Nucleus accumbens (tissue), 56 donors: ENCODE measurements around the gene IQGAP1.
"Not testable (repeated sequence)": the region's sequence is repeated elsewhere in the genome, so short reads cannot be mapped to it uniquely, and the experiment has no call there.

Experiments used
- DNase-seq, 56 donors: peaks; one replicate each; lab custom pipeline; 2025; lab: John Stamatoyannopoulos, UW

Gene IQGAP1

DNA sequence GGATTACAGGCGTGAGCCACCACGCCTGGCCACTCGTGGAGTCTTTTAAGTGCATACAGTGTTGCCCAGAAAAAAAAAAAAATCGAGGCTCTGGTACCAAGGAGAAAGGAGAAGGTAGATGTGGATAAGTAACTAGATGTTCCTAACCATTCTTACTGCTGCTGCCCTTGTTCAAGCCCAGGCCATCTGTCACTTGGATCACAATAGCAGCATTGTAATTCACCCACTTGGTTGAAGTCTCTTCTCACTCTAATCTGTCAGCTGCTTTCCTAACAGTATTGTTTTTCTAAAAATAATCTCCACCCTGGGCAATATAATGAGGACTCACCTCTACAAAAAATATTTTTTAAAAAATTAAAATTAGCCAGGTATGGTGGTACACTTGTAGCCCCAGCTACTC, 83.7 kb downstream of the IQGAP1 start:
- peak in 33 of 56 donors; percentile 9 to 69 (median 35) for DNase-seq

DNA sequence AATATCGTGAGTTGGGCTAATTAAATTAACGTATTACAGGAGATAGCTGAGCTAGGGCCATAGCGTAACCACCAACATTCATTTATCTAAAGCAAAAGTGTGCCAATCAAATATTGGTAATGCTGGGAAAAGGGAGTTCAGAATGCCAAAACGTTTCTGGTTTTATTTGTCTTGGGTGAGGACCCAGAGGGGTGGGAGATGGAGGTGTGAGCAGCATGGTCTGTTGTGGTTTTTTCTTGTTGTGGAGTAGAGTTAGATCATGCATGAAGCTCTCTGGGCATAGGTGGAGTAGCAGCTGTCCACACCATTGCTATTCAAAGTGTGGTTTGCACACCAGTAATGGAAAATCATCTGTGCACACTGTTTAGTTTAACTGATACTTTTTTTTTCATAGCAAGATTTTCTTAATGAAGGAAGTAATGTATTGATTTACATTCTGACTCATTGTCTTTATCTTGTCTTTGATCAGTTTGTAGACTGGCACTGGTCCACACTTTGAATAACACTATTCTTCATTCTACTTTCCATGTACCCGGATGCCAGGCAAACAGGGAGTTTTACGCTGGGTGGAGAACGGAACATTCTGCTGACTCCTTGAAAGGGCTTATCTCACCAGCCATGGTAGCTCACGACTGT, 90.9 kb downstream of the IQGAP1 start:
- no peak for DNase-seq

DNA sequence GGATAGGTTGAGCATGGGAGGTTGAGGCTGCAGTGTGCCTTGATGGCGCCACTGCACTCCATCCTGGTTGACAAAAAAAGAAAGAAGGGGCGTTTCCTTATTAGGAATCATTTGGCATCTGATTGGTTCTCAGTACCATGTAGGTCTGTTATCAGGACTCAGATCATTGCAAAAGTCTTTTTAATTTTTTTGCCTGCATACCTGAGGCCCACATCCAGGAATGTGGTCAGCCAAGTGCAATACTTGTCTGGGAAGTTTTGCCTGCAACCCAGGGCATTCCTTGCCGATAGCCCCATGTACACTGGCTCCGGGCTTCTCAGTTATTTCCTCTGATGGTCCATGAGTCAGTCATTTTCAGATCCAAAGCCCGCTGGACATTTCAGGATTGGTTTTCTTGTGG, 91.6 kb downstream of the IQGAP1 start:
- no peak for DNase-seq

DNA sequence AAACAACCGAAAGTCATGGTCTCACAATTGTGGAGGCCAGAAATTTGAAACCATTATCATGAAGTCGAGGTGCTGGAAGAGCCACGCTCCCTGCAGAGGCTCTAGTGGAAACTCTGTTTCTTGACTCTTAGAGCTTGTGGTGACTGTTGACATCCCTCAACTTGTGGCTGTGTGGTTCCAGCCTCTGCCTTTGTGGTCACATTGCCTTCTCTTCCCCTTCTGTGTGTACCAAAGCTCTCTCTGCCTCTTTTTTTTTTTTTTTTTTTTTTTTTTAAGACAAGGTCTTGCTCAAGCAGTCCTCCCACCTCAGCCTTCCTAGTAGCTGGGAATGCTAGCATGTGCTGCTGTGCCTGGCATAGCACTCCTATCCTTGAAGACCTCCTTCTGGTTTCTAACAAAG, 93.0 kb downstream of the IQGAP1 start:
- no peak for DNase-seq

DNA sequence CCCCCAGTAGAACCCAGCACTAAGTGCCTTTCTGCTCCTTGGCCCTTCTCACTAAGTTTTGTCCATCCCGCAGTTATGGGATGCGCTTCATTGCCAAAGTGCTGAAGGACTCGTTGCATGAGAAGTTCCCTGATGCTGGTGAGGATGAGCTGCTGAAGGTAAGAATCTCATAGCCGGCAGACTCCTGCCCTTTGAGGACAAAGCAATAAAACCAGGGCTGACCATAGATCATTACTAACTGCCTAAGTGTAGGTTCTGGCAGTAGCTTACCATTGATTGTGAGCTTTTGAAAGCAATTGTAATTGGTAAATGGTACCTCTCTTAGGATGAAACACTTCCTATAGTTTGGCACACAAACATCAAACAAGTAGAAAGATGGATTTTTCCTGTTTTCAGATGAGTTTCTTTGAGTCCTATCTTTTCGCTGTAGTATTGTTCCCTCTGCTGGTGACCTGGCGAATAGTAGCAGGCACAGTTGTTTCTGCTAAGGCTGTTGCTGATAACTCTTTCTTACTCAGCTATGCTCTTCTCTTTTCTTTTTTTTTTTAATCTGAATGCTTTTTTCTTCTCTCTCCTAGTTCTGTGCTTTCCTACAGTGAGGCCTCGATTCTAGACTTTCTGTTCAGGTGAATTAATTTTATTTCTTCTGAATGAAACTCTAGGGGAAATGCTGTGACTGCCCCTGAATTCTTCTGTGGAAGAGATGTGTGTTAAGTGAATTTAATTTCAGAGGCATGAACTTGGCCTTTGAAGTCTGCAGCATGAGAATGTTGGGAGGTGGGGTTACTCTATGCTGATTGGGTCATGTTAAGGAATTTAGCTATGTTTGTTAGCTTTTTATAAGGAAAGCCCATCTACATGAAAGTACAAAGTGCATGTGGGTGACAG, 94.3 kb downstream of the IQGAP1 start:
- peak in 43 of 56 donors; percentile 2 to 79 (median 38) for DNase-seq

DNA sequence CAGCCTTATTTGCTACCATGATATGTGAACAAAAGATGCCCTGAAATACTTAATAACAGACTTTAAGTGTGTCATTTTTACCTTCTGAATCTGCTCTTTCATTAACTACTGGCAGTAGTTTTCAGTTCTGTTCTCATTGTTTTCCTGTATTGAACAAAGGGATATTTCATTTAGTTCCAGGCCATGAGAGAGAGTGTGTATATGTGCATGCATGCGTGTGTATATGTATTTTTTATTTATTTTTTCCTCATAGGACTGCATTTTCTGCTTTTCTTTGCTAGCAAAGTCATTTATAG, 94.9 kb downstream of the IQGAP1 start:
- no peak for DNase-seq

DNA sequence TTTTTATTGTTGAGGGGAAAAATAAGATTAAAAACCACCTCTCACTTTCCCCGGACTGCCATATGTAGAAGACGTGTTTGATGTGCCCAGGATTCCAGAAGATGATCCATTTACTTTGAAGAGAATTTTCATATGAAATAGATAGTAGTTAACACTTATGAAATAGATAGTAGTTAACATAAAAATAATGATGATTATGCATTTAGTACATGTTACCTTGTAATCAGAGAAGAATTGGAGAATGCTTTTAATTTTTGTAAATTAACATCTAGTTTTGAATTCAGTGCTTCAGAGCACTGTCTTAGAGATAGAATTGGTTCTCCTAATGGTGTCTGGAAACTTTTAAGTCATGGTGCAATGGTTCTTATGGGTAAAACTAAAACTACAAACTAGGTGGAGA, 95.6 kb downstream of the IQGAP1 start:
- DNase-seq, result no peak

DNA sequence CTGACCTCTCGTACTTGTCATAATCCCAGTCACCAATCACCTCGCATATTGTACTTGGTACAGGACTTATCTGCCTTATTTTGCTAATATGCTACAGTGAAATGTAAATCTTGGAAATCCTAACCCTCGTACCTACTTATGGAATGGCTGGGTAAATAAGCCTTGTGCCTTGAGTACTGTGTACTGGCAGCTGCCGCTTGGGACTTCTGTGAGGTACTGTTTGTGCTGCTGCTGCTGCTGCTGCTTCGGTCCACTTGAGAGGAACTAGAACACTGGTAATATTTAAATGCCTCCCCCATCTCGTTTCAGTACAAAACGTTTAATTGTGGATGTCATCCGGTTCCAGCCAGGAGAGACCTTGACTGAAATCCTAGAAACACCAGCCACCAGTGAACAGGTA, 99.1 kb downstream of the IQGAP1 start:
- DNase-seq, result no peak

DNA sequence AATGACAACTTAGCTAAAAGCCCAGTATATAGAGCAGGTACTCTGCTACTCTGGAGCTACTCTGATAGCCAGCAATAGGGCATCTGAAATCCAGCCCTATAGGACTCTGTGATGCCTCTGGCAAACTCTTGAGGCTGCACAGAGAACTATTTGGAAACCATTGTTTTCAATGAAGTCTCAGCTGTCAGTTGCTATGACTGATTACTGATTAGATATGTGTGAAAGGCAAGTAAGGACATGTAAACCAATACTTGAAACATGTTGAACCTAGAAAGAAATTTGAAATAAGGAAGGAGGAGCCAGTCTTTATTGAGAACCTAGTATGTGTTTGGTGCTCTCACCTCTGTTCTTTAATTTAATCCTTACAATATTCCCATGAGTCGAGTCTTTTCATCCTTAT, 101.5 kb downstream of the IQGAP1 start:
- no peak for DNase-seq

DNA sequence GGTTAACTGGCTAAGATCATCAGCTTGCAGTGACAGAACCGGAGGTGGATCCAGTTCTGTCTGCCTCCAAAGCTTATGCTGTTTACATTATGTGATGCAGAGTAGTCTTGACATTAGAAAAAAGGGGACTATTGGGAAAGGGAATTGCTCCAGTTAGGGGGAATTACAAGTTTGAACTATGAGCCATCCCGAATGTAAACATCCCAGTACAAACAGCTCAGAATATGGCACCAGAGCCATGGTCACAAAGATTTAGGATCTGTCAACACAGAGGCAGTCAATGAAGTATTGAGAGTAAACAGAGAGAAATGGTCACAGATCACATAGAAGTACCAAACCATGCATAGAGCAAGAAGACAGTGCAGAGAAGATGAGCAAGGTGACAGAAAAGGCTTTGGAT, 101.9 kb downstream of the IQGAP1 start:
- no peak for DNase-seq

DNA sequence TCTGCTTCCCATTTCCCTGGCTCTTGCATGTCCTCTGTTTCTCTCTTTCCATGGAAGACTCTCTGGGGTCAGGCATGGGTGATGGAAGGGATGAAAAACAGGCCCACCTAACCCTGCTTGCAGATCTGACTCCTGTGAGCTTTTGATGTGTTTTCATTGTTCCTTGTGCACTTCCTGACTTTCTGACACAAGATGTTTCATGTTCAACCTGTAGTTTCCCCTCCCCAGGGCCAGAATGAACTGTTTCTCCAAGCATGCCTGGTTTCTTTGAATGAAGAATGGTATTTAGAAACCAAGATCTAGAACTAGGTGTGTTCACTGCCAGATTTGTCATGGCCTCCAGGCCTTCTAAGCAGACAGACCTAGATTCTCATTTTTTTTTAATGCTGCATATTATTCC, 105.6 kb downstream of the IQGAP1 start:
- no peak for DNase-seq

DNA sequence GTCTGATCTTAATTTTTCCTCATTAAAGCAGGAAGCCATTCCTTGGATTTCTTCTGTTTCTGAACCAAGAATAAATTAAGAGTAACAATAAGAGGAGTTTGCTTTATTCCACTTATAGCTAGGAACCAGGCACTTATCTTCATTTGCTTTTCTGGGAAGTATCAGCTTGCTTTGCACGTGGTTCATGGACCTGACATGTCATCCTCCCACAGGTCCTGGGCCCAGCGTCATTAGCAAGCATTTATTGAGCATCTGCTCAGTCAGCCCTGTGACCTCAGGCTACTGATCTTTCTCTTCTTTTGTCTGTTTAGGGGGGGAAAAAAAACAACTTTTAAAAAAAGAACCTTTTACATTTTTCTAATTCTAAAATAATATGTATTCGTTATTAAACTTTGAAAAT, 107.0 kb downstream of the IQGAP1 start:
- no peak for DNase-seq

DNA sequence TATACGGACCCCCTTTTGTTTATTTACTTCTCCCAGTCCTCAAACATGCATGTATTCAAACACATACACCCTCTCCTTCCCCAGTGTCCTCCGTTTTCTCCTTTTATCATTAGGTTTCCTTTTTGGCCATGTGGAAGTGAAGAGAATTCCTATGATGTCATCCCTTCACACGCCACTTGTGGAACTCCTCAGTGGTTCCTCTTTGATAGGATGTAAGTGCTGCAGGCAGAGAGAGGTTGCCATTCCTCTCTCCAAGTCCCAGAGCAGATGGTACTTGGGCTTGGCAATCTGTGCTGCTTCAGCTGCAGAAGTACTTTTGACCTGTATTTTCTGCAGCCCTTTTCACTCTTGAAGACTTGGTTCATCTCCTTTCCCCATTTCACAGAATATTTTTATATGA, 108.7 kb downstream of the IQGAP1 start:
- no peak for DNase-seq

DNA sequence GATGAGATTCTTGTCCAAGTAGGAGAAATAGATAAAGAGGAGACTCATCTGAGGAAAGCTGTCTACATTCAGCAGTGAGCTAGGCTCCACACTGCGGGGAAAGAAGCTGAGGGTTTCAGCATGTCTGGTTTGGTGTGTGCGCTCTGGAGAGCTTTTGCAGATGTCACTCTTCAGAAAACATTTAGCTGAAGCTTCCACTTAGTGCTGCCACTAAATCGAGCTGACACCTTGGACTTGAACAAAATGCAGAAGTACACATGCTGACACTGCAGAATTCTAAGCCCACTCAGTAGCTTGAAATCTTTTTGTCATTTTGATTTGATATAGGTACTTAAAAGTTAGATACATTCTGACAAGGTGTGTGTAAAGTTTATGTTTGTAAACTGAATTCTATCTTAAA, 109.3 kb downstream of the IQGAP1 start:
- no peak for DNase-seq

DNA sequence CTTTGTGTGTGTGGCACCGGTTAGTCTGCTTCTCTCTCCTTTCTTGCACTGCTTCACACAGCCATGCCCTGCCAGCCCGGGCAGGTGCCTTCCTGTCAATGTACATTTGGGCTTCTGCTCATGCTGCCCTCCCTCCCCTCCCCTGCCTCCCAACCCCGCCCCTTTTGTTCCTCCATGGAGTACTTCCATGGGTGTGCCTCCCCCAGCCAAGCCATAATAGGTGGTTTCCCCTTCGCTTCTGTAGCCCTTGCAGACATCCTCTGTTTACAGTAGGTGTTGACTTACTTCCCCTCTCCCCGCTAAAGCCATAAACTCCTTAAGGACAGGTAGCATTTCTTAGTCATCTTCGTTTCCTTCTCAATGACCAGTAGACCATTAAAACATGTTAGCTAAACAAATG, 109.9 kb downstream of the IQGAP1 start:
- no peak for DNase-seq

DNA sequence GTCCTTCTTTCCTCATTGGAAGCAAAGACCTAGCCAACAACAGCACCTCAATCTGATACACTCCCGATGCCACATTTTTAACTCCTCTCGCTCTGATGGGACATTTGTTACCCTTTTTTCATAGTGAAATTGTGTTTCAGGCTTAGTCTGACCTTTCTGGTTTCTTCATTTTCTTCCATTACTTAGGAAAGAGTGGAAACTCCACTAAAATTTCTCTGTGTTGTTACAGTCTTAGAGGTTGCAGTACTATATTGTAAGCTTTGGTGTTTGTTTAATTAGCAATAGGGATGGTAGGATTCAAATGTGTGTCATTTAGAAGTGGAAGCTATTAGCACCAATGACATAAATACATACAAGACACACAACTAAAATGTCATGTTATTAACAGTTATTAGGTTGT, 112.1 kb downstream of the IQGAP1 start:
- DNase-seq, result no peak

DNA sequence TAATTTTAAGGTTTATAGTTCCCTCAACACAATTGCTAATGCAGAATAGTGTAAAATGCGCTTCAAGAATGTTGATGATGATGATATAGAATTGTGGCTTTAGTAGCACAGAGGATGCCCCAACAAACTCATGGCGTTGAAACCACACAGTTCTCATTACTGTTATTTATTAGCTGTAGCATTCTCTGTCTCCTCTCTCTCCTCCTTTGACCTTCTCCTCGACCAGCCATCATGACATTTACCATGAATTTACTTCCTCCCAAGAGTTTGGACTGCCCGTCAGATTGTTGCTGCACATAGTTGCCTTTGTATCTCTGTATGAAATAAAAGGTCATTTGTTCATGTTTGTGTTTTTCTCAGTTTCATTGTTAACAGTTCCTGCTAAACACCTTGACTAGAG, 113.9 kb downstream of the IQGAP1 start:
- DNase-seq, result no peak

DNA sequence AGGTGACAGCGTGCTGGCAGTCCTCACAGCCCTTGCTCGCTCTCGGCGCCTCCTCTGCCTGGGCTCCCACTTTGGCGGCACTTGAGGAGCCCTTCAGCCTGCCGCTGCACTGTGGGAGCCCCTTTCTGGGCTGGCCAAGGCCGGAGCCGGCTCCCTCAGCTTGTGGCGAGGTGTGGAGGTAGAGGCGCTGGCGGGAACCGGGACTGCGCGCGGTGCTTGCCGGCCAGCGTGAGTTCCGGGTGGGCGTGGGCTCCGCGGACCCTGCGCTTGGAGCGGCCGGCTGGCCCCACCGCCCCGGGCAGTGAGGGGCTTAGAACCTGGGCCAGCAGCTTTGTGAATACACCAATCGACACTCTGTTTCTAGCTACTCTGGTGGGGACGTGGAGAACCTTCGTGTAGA, 122.7 kb downstream of the IQGAP1 start:
- not testable (repeated sequence) for DNase-seq

DNA sequence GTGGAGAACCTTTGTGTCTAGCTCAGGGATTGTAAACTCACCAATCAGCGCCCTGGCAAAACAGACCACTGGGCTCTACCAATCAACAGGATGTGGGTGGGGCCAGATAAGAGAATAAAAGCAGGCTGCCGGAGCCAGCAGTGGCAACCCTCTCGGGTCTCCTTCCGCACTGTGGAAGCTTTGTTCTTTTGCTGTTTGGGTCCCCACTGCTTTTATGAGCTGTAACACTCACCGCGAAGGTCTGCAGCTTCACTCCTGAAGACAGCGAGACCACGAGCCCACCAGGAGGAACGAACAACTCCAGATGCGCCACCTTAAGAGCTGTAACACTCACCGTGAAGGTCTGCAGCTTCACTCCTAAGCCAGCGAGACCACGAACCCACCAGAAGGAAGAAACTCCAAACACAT, 123.2 kb downstream of the IQGAP1 start:
- DNase-seq, result not testable (repeated sequence)

DNA sequence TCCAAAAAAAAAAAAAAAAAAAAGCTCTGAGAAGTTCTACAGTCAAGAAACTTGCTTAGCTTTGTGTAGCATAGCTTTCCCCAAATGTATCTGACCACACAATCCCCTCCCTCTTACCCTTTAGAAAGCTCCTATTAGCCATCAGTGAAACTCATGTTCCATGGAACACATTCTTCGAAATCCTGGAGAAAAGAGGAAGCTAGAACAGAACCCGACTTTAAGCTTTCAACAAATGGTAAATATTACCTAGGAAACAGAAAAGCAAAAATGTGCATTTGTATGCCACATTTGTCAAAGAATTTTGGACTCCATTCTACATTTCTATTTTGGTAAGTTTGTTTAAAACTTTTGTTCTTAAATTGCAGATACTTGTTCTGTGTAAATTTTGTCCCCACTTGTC, 124.2 kb downstream of the IQGAP1 start:
- DNase-seq, result no peak

DNA sequence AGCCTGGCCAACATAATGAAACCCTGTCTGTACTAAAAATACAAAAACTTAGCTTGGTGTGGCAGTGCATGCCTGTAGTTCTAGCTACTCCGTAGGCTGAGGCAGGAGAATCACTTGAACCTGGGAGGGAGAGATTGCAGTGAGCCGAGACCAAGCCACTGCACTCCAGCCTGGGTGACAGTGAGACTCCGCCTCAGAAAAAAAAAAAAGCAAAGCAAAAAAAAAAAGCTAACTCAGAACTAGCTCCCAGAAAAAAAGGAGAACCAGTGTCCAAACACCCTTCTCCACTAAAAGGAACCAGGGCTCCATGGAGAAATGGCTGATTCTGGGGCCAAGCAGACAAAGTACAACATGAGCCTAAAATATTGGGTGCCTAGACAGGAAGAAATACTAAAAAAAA, 124.9 kb downstream of the IQGAP1 start:
- no peak for DNase-seq

DNA sequence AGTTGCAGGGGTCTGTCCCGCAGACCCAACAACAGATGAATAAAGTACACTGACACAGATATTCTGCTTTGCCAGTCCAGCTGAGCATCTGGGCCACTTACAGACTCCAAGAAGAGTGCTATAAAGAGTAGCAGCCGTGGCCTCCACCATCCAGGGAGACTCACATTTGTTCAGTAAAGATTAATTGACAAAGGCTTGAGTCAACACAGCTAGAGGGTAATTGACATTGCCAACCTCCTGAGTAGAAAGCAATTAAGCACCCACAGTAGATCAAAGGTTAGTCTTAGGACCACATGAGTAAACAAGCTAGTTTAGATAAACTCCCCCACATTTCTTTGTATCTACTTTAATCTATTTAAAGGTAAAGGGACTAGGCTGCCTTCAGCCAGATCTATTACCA, 125.4 kb downstream of the IQGAP1 start:
- DNase-seq, result no peak
